H9 (cell line): ENCODE data around the gene SLC1A4. TPM values are rescaled to one million over a fixed set of nuclear protein-coding genes. Genes with fewer than 3 reads are reported as not detected.
"Not testable (repeated sequence)": the region's sequence is repeated elsewhere in the genome, so short reads cannot be mapped to it uniquely, and the experiment has no call there.

ENCODE experiments used
- DNase-seq: peaks from one replicate; pipeline ENCODE4 v3.0.0-alpha.2; 2017
- H2AFZ ChIP-seq: one replicate; pipeline ENCODE4 v1.6.1; 2013; ENCODE audit warnings: mild to moderate bottlenecking, low read length, control low read depth, moderate library complexity
- H2AK5ac ChIP-seq: 2 replicates; pipeline ENCODE4 v1.6.1; 2013; ENCODE audit warnings: low read length, control low read depth, mixed read lengths; ENCODE audit not compliant: insufficient read length
- H2BK120ac ChIP-seq: one replicate; pipeline ENCODE4 v1.6.1; 2013; ENCODE audit warnings: low read depth, mild to moderate bottlenecking, low read length, control low read depth, inconsistent platforms; ENCODE audit not compliant: poor library complexity, severe bottlenecking
- H2BK12ac ChIP-seq: 2 replicates; pipeline ENCODE4 v1.6.1; 2013; ENCODE audit warnings: low read length, control low read depth, mixed read lengths, low read depth; ENCODE audit not compliant: insufficient read length
- H2BK15ac ChIP-seq: 2 replicates; pipeline ENCODE4 v1.6.1; 2013; ENCODE audit warnings: low read depth, low read length, control low read depth
- H2BK20ac ChIP-seq: one replicate; pipeline ENCODE4 v1.6.1; 2013; ENCODE audit warnings: low read depth, mild to moderate bottlenecking, low read length, control low read depth, inconsistent platforms; ENCODE audit not compliant: poor library complexity, severe bottlenecking
- H2BK5ac ChIP-seq: 2 replicates; pipeline ENCODE4 v1.6.1; 2013; ENCODE audit warnings: low read length, control low read depth, mixed read lengths; ENCODE audit not compliant: insufficient read length
- H3K14ac ChIP-seq: 2 replicates; pipeline ENCODE4 v1.6.1; 2013; ENCODE audit warnings: low read length, control low read depth; ENCODE audit not compliant: insufficient read depth
- H3K18ac ChIP-seq: 2 replicates; pipeline ENCODE4 v1.6.1; 2013; ENCODE audit warnings: low read depth, mild to moderate bottlenecking, mixed read lengths, low read length, control low read depth; ENCODE audit not compliant: insufficient read length
- H3K23ac ChIP-seq: 2 replicates; pipeline ENCODE4 v1.6.1; 2013; ENCODE audit warnings: low read length, control low read depth, mixed read lengths, low read depth; ENCODE audit not compliant: insufficient read length
- H3K23me2 ChIP-seq: 2 replicates; pipeline ENCODE4 v1.6.1; 2013; ENCODE audit warnings: low read depth, mild to moderate bottlenecking, mixed read lengths, low read length, control low read depth; ENCODE audit not compliant: insufficient read length, poor library complexity, severe bottlenecking
- H3K27ac ChIP-seq: 2 replicates; pipeline ENCODE4 v1.5.1; 2013; ENCODE audit warnings: low read length, control low read depth, mixed read lengths, low read depth; ENCODE audit not compliant: insufficient read length
- H3K27me3 ChIP-seq: 2 replicates; pipeline ENCODE4 v1.6.1; 2013; ENCODE audit warnings: low read length, control low read depth, inconsistent platforms; ENCODE audit not compliant: insufficient read depth
- H3K4ac ChIP-seq: 2 replicates; pipeline ENCODE4 v1.6.1; 2013; ENCODE audit warnings: low read depth, mild to moderate bottlenecking, control low read depth, inconsistent platforms, low read length, moderate library complexity
- H3K4me1 ChIP-seq: 2 replicates; pipeline ENCODE4 v1.6.1; 2013; ENCODE audit warnings: low read length, control low read depth, inconsistent platforms; ENCODE audit not compliant: insufficient read depth
- H3K4me2 ChIP-seq: 2 replicates; pipeline ENCODE4 v1.6.1; 2013; ENCODE audit warnings: low read length, control low read depth, mixed read lengths; ENCODE audit not compliant: insufficient read length, insufficient read depth
- H3K56ac ChIP-seq: 2 replicates; pipeline ENCODE4 v1.6.1; 2013; ENCODE audit warnings: low read depth, mild to moderate bottlenecking, mixed read lengths, low read length, control low read depth; ENCODE audit not compliant: insufficient read length
- H3K79me1 ChIP-seq: 2 replicates; pipeline ENCODE4 v1.6.1; 2013; ENCODE audit warnings: low read depth, mild to moderate bottlenecking, moderate library complexity, low read length, control low read depth, inconsistent platforms; ENCODE audit not compliant: insufficient read depth, poor library complexity, severe bottlenecking
- H3K79me2 ChIP-seq: 2 replicates; pipeline ENCODE4 v1.6.1; 2013; ENCODE audit warnings: low read length, control low read depth, inconsistent platforms; ENCODE audit not compliant: insufficient read depth
- H3K9ac ChIP-seq: 2 replicates; pipeline ENCODE4 v1.6.1; 2013; ENCODE audit warnings: low read length, control low read depth, mixed read lengths; ENCODE audit not compliant: insufficient read length; ENCODE audit errors: extremely low read depth
- H3K9me3 ChIP-seq: one replicate; pipeline ENCODE4 v1.6.1; 2013; ENCODE audit warnings: low read depth, low read length, inconsistent platforms; ENCODE audit not compliant: control insufficient read depth
- H3T11ph ChIP-seq: one replicate; pipeline ENCODE4 v1.6.1; 2013; ENCODE audit warnings: mild to moderate bottlenecking, low read length, control low read depth, inconsistent platforms
- H4K20me1 ChIP-seq: one replicate; pipeline ENCODE4 v1.6.1; 2013; ENCODE audit not compliant: control insufficient read depth, insufficient read length, insufficient read depth
- H4K5ac ChIP-seq: 2 replicates; pipeline ENCODE4 v1.6.1; 2013; ENCODE audit warnings: low read depth, mild to moderate bottlenecking, mixed read lengths, low read length, control low read depth; ENCODE audit not compliant: insufficient read length
- H4K8ac ChIP-seq: replicated peaks from 2 replicates; pipeline ENCODE4 v1.6.1; 2013; ENCODE audit warnings: low read length, control low read depth, mixed read lengths, low read depth; ENCODE audit not compliant: insufficient read length
- H4K91ac ChIP-seq: 2 replicates; pipeline ENCODE4 v1.6.1; 2013; ENCODE audit warnings: low read depth, mild to moderate bottlenecking, moderate library complexity, mixed read lengths, low read length, control low read depth; ENCODE audit not compliant: insufficient read length
- H3K27ac Mint-ChIP-seq, 3 experiments: 2 replicates in 2 of 3; 3 replicates in 1 of 3; pipeline ENCODE4 v1.8.0; 2020 to 2021; ENCODE audit warnings: mixed read lengths in 3 of 3, mild to moderate bottlenecking in 1 of 3, moderate library complexity in 1 of 3
- H3K27me3 Mint-ChIP-seq: 2 replicates; pipeline ENCODE4 v1.8.0; 2021; ENCODE audit warnings: low read depth, mild to moderate bottlenecking, moderate library complexity, mixed read lengths
- H3K36me3 Mint-ChIP-seq, 3 experiments: 2 replicates in 2 of 3; 3 replicates in 1 of 3; pipeline ENCODE4 v1.8.0; 2020 to 2021; ENCODE audit warnings: low read depth in 3 of 3, mixed read lengths in 3 of 3; ENCODE audit not compliant: insufficient read depth in 1 of 3
- H3K4me1 Mint-ChIP-seq, 2 experiments: 2 replicates each; pipeline ENCODE4 v1.8.0; 2020; ENCODE audit warnings: mixed read lengths in 2 of 2
- H3K4me3 Mint-ChIP-seq, 2 experiments: 2 replicates in 1 of 2; 3 replicates in 1 of 2; pipeline ENCODE4 v1.8.0; 2020 to 2021; ENCODE audit warnings: mild to moderate bottlenecking in 2 of 2, mixed read lengths in 2 of 2, moderate library complexity in 1 of 2
- H3K9me3 Mint-ChIP-seq, 2 experiments: 2 replicates in 1 of 2; 3 replicates in 1 of 2; pipeline ENCODE4 v1.8.0; 2020; ENCODE audit warnings: mild to moderate bottlenecking in 2 of 2, mixed read lengths in 2 of 2, moderate library complexity in 1 of 2
- WGBS: extraction: QIAGEN DNeasy Blood & Tissue Kit; methylation state at CpG from one replicate; pipeline ENCODE4 v1.1.7; 2013; ENCODE audit warnings: missing lambda C conversion rate, low lambda C conversion rate, mixed read lengths; ENCODE audit not compliant: insufficient read length; ENCODE audit errors: extremely low coverage; 5-methylcytosine and 5-hydroxymethylcytosine counted together
- total RNA-seq: library from RNA; stranded (reverse); gene quantifications from 2 replicates; pipeline ENCODE4 v1.2.1, GENCODE V29; 2021
- TF ChIP-seq, protein P1 (sequence below): fragments of 200-600 bp; sonication (generic); conservative IDR thresholded peaks from 3 replicates; pipeline ENCODE4 v1.8.0; 2021; ENCODE audit warnings: antibody characterized with exemption, mild to moderate bottlenecking

The SLC1A4 gene
- total RNA-seq, 1 experiment from 2014 or later = 1.9 TPM

DNA sequence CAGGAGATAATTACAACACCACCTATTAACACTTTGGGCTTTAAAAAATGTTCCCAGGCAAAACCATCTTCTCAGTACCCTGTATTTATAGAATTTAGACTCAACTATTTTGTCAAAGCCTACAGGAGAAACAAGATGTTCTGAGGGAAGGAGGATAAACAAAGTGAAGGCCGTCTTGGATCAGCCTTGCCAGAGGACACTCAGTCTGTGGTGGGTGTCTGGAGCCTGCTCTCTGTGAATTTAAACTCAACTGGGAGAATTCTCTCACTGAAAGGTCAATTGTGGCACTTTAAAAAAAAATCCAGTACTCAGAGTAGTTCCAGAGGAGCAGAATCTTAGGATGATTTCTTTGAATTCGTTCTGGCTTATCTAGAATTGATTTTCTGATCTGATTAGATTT, 28.4 kb upstream of the SLC1A4 start:
- H3K27ac Mint-ChIP-seq = no peak overlapping the region
- Histone ChIP-seq H3K27me3 (no peaks in the 10 kb centered on the region), H3K79me2 (no peaks in the 10 kb centered on the region), H3K4me1 (no peaks in the 10 kb centered on the region), H3T11ph (no peak overlapping the region), H3K9ac (no peak overlapping the region), H3K56ac (no peak overlapping the region), H3K79me1 (no peaks in the 10 kb centered on the region), H2BK20ac (no peak overlapping the region), H3K9me3 (no peaks in the 10 kb centered on the region), H3K27ac (no peak overlapping the region), H2BK5ac (no peak overlapping the region), H3K23ac (no peak overlapping the region), H2BK120ac (no peak overlapping the region), H2AK5ac (no peak overlapping the region), H2AFZ (no peak overlapping the region), H2BK12ac (no peak overlapping the region), H3K18ac (no peak overlapping the region), H4K91ac (no peak overlapping the region), H3K4ac (no peak overlapping the region), H3K23me2 (no peaks in the 10 kb centered on the region), H3K14ac (no peak overlapping the region), H3K4me2 (no peak overlapping the region), H2BK15ac (no peak overlapping the region), H4K8ac (no peak overlapping the region), H4K5ac (no peak overlapping the region), H4K20me1 (no peaks in the 10 kb centered on the region)
- no peak overlapping the region for H3K4me3 Mint-ChIP-seq
- H3K36me3 Mint-ChIP-seq = no peaks in the 10 kb centered on the region
- no CpG with 5 or more reads among the region's 2 CpGs for WGBS
- H3K4me1 Mint-ChIP-seq = no peaks in the 10 kb centered on the region
- H3K27me3 Mint-ChIP-seq = no peaks in the 10 kb centered on the region; the same call in 1 of the 2 replicates
- TF ChIP-seq, protein P1, sequence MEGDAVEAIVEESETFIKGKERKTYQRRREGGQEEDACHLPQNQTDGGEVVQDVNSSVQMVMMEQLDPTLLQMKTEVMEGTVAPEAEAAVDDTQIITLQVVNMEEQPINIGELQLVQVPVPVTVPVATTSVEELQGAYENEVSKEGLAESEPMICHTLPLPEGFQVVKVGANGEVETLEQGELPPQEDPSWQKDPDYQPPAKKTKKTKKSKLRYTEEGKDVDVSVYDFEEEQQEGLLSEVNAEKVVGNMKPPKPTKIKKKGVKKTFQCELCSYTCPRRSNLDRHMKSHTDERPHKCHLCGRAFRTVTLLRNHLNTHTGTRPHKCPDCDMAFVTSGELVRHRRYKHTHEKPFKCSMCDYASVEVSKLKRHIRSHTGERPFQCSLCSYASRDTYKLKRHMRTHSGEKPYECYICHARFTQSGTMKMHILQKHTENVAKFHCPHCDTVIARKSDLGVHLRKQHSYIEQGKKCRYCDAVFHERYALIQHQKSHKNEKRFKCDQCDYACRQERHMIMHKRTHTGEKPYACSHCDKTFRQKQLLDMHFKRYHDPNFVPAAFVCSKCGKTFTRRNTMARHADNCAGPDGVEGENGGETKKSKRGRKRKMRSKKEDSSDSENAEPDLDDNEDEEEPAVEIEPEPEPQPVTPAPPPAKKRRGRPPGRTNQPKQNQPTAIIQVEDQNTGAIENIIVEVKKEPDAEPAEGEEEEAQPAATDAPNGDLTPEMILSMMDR = no peak
- no peaks in the 10 kb centered on the region; a peak in 1 of 5 replicates for H3K9me3 Mint-ChIP-seq
- DNase-seq = no peak

DNA sequence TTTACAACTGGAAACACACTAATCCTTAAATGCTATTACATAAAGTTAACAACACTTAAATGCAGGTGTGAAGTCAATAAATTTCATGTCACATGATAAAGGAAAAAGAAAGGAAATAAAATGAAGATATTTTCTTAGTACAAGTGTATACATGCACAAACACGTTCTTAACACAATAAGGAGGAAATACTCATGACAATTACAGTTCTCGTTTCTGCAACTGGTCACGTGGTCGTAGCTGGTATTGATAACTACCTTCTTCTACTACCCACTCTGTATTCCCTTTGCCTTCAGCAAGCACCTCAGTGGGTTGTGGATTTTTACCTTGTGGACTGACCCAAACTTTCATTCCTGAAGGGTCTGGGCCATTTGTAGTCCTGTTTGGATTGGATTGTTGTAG, 26.1 kb upstream of the SLC1A4 start:
- no CpG with 5 or more reads among the region's 4 CpGs for WGBS
- H3K9ac ChIP-seq = not testable (repeated sequence)

More for the DNA sequence above, 26.1 kb upstream of the SLC1A4 start:
- not testable (repeated sequence) for H3K27ac ChIP-seq, H4K8ac ChIP-seq, H3K18ac ChIP-seq, H3K36me3 Mint-ChIP-seq, H4K20me1 ChIP-seq, H3K27me3 Mint-ChIP-seq, H3K23me2 ChIP-seq, H3K79me1 ChIP-seq, H4K5ac ChIP-seq, H2BK120ac ChIP-seq, H3K27ac Mint-ChIP-seq, H3K9me3 Mint-ChIP-seq, H2BK12ac ChIP-seq, H3K4me1 Mint-ChIP-seq, DNase-seq, H3K9me3 ChIP-seq, H2AK5ac ChIP-seq, H2AFZ ChIP-seq, H3K4ac ChIP-seq, H3K23ac ChIP-seq, H4K91ac ChIP-seq, H2BK5ac ChIP-seq, H3K79me2 ChIP-seq, H2BK20ac ChIP-seq, H3K27me3 ChIP-seq, H2BK15ac ChIP-seq, H3K14ac ChIP-seq, H3K4me2 ChIP-seq, H3K56ac ChIP-seq, H3K4me1 ChIP-seq, H3T11ph ChIP-seq, H3K4me3 Mint-ChIP-seq
